Prostate gland (tissue), 2 donors: Measurements from ENCODE around the gene C12orf60.

Experiments
- POLR2A ChIP-seq: fragments of 450-650 bp; IDR thresholded peaks from one replicate; pipeline ENCODE4 v1.6.1; 2016; ENCODE audit warnings: antibody characterized with exemption, mild to moderate bottlenecking
- POLR2AphosphoS5 ChIP-seq: sonication (generic); formaldehyde crosslinking; IDR thresholded peaks from one replicate; pipeline ENCODE4 v1.6.1; 2017; ENCODE audit warnings: antibody characterized with exemption
- TF ChIP-seq, protein P1 (sequence below), 4 experiments: fragments of 200-600 bp in 2 of 4; fragments of 450-650 bp in 2 of 4; sonication (generic) in 2 of 4; IDR thresholded peaks; 1 replicate in 3 of 4; 2 replicates in 1 of 4; pipeline ENCODE4 v1.5.1; 2016 to 2019; ENCODE audit warnings: antibody characterized with exemption in 4 of 4, mild to moderate bottlenecking in 2 of 4, moderate library complexity in 2 of 4

- no peak for TF ChIP-seq POLR2A
- TF ChIP-seq, protein P1, sequence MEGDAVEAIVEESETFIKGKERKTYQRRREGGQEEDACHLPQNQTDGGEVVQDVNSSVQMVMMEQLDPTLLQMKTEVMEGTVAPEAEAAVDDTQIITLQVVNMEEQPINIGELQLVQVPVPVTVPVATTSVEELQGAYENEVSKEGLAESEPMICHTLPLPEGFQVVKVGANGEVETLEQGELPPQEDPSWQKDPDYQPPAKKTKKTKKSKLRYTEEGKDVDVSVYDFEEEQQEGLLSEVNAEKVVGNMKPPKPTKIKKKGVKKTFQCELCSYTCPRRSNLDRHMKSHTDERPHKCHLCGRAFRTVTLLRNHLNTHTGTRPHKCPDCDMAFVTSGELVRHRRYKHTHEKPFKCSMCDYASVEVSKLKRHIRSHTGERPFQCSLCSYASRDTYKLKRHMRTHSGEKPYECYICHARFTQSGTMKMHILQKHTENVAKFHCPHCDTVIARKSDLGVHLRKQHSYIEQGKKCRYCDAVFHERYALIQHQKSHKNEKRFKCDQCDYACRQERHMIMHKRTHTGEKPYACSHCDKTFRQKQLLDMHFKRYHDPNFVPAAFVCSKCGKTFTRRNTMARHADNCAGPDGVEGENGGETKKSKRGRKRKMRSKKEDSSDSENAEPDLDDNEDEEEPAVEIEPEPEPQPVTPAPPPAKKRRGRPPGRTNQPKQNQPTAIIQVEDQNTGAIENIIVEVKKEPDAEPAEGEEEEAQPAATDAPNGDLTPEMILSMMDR (IDR thresholded peaks at IDR 0.05): no peak
- TF ChIP-seq POLR2AphosphoS5: peak; percentile 13
Measured at GRCh38 chr12:14853961-14854360, 50.5 kb downstream of the C12orf60 start.
